Measurements from ENCODE around the gene CNTNAP2. TPM values are rescaled to one million over a fixed set of nuclear protein-coding genes. Genes with fewer than 3 reads are reported as not detected.

The CNTNAP2 gene
- total RNA-seq, 4 donors from 2014 or later, result 0.42 to 0.71 TPM; not detected in 2

GRCh38 chr7:148382596-148382995, 2266.0 kb downstream of the CNTNAP2 start:
- no peak overlapping the region for H3K4me3 ChIP-seq (ENCODE audit: low read depth, poor library complexity, severe bottlenecking)
- TF ChIP-seq CTCF (IDR thresholded peaks at IDR 0.05) (no peak), POLR2A (IDR thresholded peaks at IDR 0.05) (no peak)
- DNase-seq (ENCODE audit: low spot score in 2 of 2), result no peak
- intact Hi-C loops (cut with DNase I; ENCODE audit: low total_unique reads), result no loop called here
- WGBS, 2 donors, result 84 to 85% methylated on average over 8 of the region's 8 CpGs

GRCh38 chr7:148383651-148384050, 2267.1 kb downstream of the CNTNAP2 start:
- 92 to 94% methylated on average over 14 of the region's 14 CpGs for WGBS, 2 donors
- DNase-seq (ENCODE audit: low spot score in 2 of 2), result no peak
- intact Hi-C loops (cut with DNase I; ENCODE audit: low total_unique reads), result no loop called here
- TF ChIP-seq CTCF (IDR thresholded peaks at IDR 0.05) (no peak), POLR2A (IDR thresholded peaks at IDR 0.05) (no peak)
- H3K4me3 ChIP-seq (ENCODE audit: low read depth, poor library complexity, severe bottlenecking), result no peak overlapping the region

GRCh38 chr7:148385009-148385682, 2268.5 kb downstream of the CNTNAP2 start:
- TF ChIP-seq CTCF (IDR thresholded peaks at IDR 0.05) (no peak), POLR2A (IDR thresholded peaks at IDR 0.05) (no peak)
- intact Hi-C loops (cut with DNase I; ENCODE audit: low total_unique reads), result no loop called here
- 46 to 56% methylated on average over 10 of the region's 10 CpGs for WGBS, 2 donors
- no peak for DNase-seq (ENCODE audit: low spot score in 2 of 2)
- H3K4me3 ChIP-seq (ENCODE audit: low read depth, poor library complexity, severe bottlenecking), result no peak overlapping the region

- TF ChIP-seq CTCF (IDR thresholded peaks at IDR 0.05) (no peak), POLR2A (IDR thresholded peaks at IDR 0.05) (no peak)
- intact Hi-C loops (cut with DNase I; ENCODE audit: low total_unique reads), result no loop called here
- no peak for DNase-seq (ENCODE audit: low spot score in 2 of 2)
- no peak overlapping the region for H3K4me3 ChIP-seq (ENCODE audit: low read depth, poor library complexity, severe bottlenecking)
Observed at GRCh38 chr7:148390381-148390780, 2273.8 kb downstream of the CNTNAP2 start.

- TF ChIP-seq CTCF (IDR thresholded peaks at IDR 0.05) (no peak), POLR2A (IDR thresholded peaks at IDR 0.05) (no peak)
- intact Hi-C loops (cut with DNase I; ENCODE audit: low total_unique reads), result no loop called here
- 69 to 70% methylated on average over 4 of the region's 4 CpGs for WGBS, 2 donors
- DNase-seq (ENCODE audit: low spot score in 2 of 2), result no peak
- no peak overlapping the region for H3K4me3 ChIP-seq (ENCODE audit: low read depth, poor library complexity, severe bottlenecking)
Observed at GRCh38 chr7:148391591-148391990, 2275.0 kb downstream of the CNTNAP2 start.

GRCh38 chr7:148394582-148394981, 2278.0 kb downstream of the CNTNAP2 start:
- TF ChIP-seq POLR2A (IDR thresholded peaks at IDR 0.05), result no peak
- no peak for TF ChIP-seq CTCF (IDR thresholded peaks at IDR 0.05)
- no peak for DNase-seq (ENCODE audit: low spot score in 2 of 2)
- intact Hi-C loops (cut with DNase I; ENCODE audit: low total_unique reads), result no loop called here
- 86% methylated on average over 3 of the region's 3 CpGs for WGBS, 2 donors
- no peak overlapping the region for H3K4me3 ChIP-seq (ENCODE audit: low read depth, poor library complexity, severe bottlenecking)

All from lower leg skin (tissue), 4 donors.